SK-N-MC (cell line): ENCODE data around the gene CLCN5.

ENCODE experiments used
- EZH2 ChIP-seq: fragments of 200-600 bp; sonication (generic); IDR thresholded peaks from one replicate; pipeline ENCODE4 v1.6.1; 2017; ENCODE audit warnings: antibody characterized with exemption
- FOXP2 ChIP-seq: optimal IDR thresholded peaks from 2 replicates; pipeline ENCODE3; 2011; ENCODE audit warnings: mild to moderate bottlenecking, moderate library complexity; ENCODE audit not compliant: insufficient read depth; ENCODE audit errors: extremely low read length, control extremely low read depth
- POLR2AphosphoS5 ChIP-seq: IDR thresholded peaks from 2 replicates; pipeline ENCODE4 v1.6.1; 2012; ENCODE audit warnings: mild to moderate bottlenecking, low read depth, low read length, borderline replicate concordance

DNA sequence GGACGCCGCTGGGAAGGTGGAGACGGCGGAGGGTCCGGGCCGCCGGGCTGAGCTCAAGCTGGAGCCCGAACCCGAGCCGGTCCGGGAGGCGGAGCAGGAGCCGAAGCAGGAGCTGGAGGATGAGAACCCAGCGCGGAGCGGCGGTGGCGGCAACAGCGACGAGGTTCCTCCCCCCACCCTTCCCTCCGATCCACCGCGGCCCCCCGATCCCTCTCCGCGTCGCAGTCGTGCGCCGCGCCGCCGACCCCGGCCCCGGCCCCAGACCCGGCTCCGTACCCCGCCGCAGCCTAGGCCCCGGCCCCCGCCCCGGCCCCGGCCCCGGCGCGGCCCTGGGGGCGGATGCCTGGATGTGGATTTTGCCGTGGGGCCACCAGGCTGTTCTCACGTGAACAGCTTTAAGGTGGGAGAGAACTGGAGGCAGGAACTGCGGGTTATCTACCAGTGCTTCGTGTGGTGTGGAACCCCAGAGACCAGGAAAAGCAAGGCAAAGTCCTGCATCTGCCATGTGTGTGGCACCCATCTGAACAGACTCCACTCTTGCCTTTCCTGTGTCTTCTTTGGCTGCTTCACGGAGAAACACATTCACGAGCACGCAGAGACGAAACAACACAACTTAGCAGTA, 42.6 kb upstream of the CLCN5 start:
- TF ChIP-seq POLR2AphosphoS5 (no peak), EZH2 (no peak), FOXP2 (no peak)
